ENCODE measurements around the gene SCN4A.
A peak's percentile ranks its signal among the peaks of the same experiment; 100 is the strongest.
"Not testable (repeated sequence)": the region's sequence is repeated elsewhere in the genome, so short reads cannot be mapped to it uniquely, and the experiment has no call there.

SCN4A gene

GRCh38 chr17:63934183-63935112, 38.3 kb downstream of the SCN4A start:
- no peak for DNase-seq (ENCODE audit: low read depth in 2 of 2)

- no peak for DNase-seq (ENCODE audit: low read depth in 2 of 2)
Observed at GRCh38 chr17:63933598-63933997, 39.1 kb downstream of the SCN4A start.

GRCh38 chr17:63932721-63933120, 40.0 kb downstream of the SCN4A start:
- no peak for DNase-seq (ENCODE audit: low read depth in 2 of 2)

GRCh38 chr17:63931981-63932561, 40.6 kb downstream of the SCN4A start, which contains the start of gene CD79B:
CD79B (minus strand) TSS chr17:63932331; CDS start chr17:63932261, 70 bp downstream.
- DNase-seq (ENCODE audit: low read depth in 2 of 2) = peak in 1 of 2 donors; percentile 21

DNA sequence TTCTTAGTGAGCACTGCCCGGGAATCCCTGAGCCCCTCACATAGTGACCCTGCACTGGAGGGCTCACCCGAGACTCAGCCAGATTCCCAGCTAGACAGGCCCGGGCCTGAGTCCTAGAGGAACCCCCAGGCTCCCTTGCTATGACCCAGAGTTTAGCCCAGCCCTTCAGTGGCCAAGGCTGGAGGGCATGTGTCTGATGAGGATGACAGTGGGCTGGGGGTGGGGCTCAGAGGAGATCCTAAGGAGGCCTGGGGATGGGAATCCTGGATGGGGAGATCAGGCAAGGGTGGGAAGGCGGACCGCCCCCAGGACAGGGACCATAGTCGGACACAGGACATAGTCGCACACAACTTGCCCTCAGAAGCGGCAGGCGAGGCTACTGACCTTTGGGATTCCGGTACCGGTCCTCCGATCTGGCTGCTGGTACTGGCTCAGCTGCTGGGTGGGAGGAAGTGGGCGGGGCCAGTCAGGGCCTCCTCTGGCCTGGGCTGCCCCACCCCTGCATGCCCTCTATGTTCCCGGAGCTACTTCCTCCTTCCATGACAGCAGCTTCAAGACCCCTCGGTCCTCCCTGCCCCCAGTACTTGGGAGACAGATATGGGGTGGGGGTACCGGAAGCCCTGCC, 41.7 kb downstream of the SCN4A start:
- DNase-seq (ENCODE audit: low read depth in 2 of 2) = peak; percentile 39 to 52

- DNase-seq (ENCODE audit: low read depth in 2 of 2) = no peak
Observed at GRCh38 chr17:63929860-63930766, 42.6 kb downstream of the SCN4A start.

GRCh38 chr17:63928966-63929695, 43.6 kb downstream of the SCN4A start:
- no peak for DNase-seq (ENCODE audit: low read depth in 2 of 2)

GRCh38 chr17:63928172-63928666, 44.5 kb downstream of the SCN4A start:
- DNase-seq (ENCODE audit: low read depth in 2 of 2) = no peak

- DNase-seq (ENCODE audit: low read depth in 2 of 2) = no peak
Observed at GRCh38 chr17:63927464-63928171, 45.1 kb downstream of the SCN4A start.

DNA sequence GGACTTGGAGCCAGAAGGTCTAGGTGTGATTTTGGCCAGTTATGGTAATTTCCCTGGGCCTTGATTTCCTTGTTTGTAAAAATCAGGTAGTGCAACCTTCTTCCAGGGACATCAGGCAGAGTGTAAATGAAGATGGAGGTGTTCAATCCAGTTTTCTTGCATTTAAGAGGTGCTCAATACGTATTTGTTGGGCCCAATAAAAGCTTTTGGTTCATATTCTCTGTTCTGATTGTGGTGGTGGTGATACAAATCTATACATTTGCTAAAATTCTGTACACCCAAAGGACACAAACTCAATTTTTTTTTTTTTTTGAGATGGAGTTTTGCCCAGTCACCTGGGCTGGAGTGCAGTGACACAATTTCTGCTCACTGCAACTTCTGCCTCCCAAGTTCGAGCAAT, 46.6 kb downstream of the SCN4A start:
- DNase-seq (ENCODE audit: low read depth in 2 of 2) = no peak

DNA sequence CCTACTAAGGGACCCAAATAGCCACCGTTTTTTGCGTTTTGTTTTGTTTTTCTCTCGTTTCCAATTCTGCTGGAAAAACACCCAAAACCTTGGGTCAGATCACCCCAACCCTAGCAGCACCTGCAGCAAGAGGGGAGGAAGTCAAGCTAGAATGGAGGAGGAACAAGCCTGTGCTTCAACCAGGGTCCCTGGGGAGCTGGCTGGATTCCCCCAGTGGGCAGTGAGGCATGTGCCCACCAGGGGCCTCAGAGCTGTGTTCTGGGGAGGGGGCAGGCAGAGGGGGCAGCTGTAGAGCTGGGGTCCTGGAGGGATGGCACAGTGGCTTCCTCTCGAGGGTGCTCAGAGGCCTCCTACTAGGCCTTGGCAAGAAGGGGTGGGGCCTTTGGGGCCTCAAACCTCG, 47.1 kb downstream of the SCN4A start:
- no peak for DNase-seq (ENCODE audit: low read depth in 2 of 2)

GRCh38 chr17:63922402-63922801, 50.3 kb downstream of the SCN4A start:
- not testable (repeated sequence) for DNase-seq (ENCODE audit: low read depth in 2 of 2)

GRCh38 chr17:63920779-63921178, 51.9 kb downstream of the SCN4A start:
- not testable (repeated sequence) for DNase-seq (ENCODE audit: low read depth in 2 of 2)

- DNase-seq (ENCODE audit: low read depth in 2 of 2) = not testable (repeated sequence)
Observed at GRCh38 chr17:63920050-63920449, 52.7 kb downstream of the SCN4A start.

DNA sequence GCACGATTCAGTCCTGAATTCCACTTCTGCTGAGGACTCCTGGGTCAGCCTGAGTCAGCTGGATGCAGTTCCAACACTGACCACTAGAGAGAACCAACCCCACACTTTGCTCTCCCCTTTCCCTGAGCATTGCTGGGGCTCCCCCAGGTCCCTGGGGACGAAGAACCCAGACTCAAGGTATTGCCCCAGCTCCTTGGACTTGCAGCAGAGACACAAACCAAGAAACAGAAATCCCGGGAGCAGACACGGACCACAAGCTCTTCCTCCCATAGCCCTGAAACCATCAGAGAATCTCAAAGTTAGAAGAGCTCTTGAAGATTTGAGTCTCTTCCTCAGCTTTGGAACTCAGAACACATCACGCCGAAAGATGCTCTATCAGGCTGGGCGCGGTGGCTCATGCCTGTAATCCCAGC, 53.4 kb downstream of the SCN4A start:
- peak; percentile 33 to 57 for DNase-seq (ENCODE audit: low read depth in 2 of 2)

GRCh38 chr17:63918789-63919305, 53.9 kb downstream of the SCN4A start, which contains the start of gene GH1:
GH1 (minus strand) TSS chr17:63918839; CDS start chr17:63918776, 63 bp downstream.
- DNase-seq (ENCODE audit: low read depth in 2 of 2) = not testable (repeated sequence)

DNA sequence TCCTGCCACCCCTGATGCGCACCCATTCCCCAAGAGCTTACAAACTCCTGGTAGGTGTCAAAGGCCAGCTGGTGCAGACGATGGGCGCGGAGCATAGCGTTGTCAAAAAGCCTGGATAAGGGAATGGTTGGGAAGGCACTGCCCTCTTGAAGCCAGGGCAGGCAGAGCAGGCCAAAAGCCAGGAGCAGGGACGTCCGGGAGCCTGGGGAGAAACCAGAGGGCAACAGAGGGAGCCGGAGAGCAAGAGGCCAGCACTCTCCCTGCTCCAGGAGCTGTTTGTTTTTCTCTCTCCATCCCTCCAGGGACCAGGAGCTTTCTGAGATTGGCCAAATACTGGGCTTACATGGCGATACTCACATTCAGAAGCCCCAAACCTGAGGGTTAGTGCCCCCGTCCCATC, 54.4 kb downstream of the SCN4A start:
- no peak for DNase-seq (ENCODE audit: low read depth in 2 of 2)

- DNase-seq (ENCODE audit: low read depth in 2 of 2) = no peak
Observed at GRCh38 chr17:63917646-63918045, 55.1 kb downstream of the SCN4A start.

GRCh38 chr17:63917206-63917605, 55.5 kb downstream of the SCN4A start:
- DNase-seq (ENCODE audit: low read depth in 2 of 2) = not testable (repeated sequence)
